Nephron progenitor cell (in vitro differentiated cells): ENCODE measurements around the gene TEX9.

Source experiments
- DNase-seq: peaks from one replicate; pipeline ENCODE4 v3.0.0; 2021
- H3K27ac Mint-ChIP-seq: 2 replicates; pipeline ENCODE4 v1.8.0; 2021; ENCODE audit warnings: mild to moderate bottlenecking, moderate library complexity, mixed read lengths
- H3K27me3 Mint-ChIP-seq: 2 replicates; pipeline ENCODE4 v1.8.0; 2021; ENCODE audit warnings: mild to moderate bottlenecking, low read depth, mixed read lengths; ENCODE audit not compliant: poor library complexity
- H3K36me3 Mint-ChIP-seq: 2 replicates; pipeline ENCODE4 v1.8.0; 2021; ENCODE audit warnings: low read depth, mixed read lengths
- H3K4me1 Mint-ChIP-seq: 2 replicates; pipeline ENCODE4 v1.8.0; 2021; ENCODE audit warnings: mixed read lengths
- H3K4me3 Mint-ChIP-seq: 2 replicates; pipeline ENCODE4 v1.8.0; 2021; ENCODE audit warnings: mild to moderate bottlenecking, moderate library complexity, mixed read lengths
- H3K9me3 Mint-ChIP-seq: 2 replicates; pipeline ENCODE4 v1.8.0; 2021; ENCODE audit warnings: mild to moderate bottlenecking, moderate library complexity, mixed read lengths
- CTCF ChIP-seq: fragments of 200-600 bp; sonication (generic); IDR thresholded peaks from 2 replicates; pipeline ENCODE4 v1.5.0; 2021; ENCODE audit warnings: antibody characterized with exemption

The TEX9 gene

GRCh38 chr15:56343879-56344278, 21.3 kb upstream of the TEX9 start:
- Mint-ChIP-seq H3K36me3 (no peaks in the 10 kb centered on the region), H3K27me3 (no peaks in the 10 kb centered on the region)

GRCh38 chr15:56344336-56344735, 20.9 kb upstream of the TEX9 start:
- no peak overlapping the region for H3K4me3 Mint-ChIP-seq
- H3K9me3 Mint-ChIP-seq, result no peaks in the 10 kb centered on the region
- no peak for TF ChIP-seq CTCF
- no peaks in the 10 kb centered on the region for H3K36me3 Mint-ChIP-seq
- H3K4me1 Mint-ChIP-seq, result no peaks in the 10 kb centered on the region
- no peak for DNase-seq
- H3K27ac Mint-ChIP-seq, result no peak overlapping the region
- H3K27me3 Mint-ChIP-seq, result no peaks in the 10 kb centered on the region

More at GRCh38 chr15:56343879-56344278, 21.3 kb upstream of the TEX9 start:
- no peak overlapping the region for H3K27ac Mint-ChIP-seq
- DNase-seq, result no peak
- H3K4me1 Mint-ChIP-seq, result no peaks in the 10 kb centered on the region
- H3K4me3 Mint-ChIP-seq, result no peak overlapping the region
- no peaks in the 10 kb centered on the region for H3K9me3 Mint-ChIP-seq
- TF ChIP-seq CTCF, result no peak

GRCh38 chr15:56346414-56346813, 18.8 kb upstream of the TEX9 start:
- no peak for TF ChIP-seq CTCF
- Mint-ChIP-seq H3K4me3 (no peak overlapping the region), H3K27me3 (no peaks in the 10 kb centered on the region), H3K27ac (no peak overlapping the region), H3K4me1 (no peaks in the 10 kb centered on the region), H3K9me3 (no peaks in the 10 kb centered on the region), H3K36me3 (no peaks in the 10 kb centered on the region)
- DNase-seq, result no peak

- H3K27me3 Mint-ChIP-seq, result no peaks in the 10 kb centered on the region
- no peaks in the 10 kb centered on the region for H3K4me1 Mint-ChIP-seq
- no peaks in the 10 kb centered on the region for H3K9me3 Mint-ChIP-seq
- DNase-seq, result no peak
- TF ChIP-seq CTCF, result no peak
- no peaks in the 10 kb centered on the region for H3K36me3 Mint-ChIP-seq
- no peak overlapping the region for H3K27ac Mint-ChIP-seq
- no peak overlapping the region for H3K4me3 Mint-ChIP-seq
Measured at GRCh38 chr15:56349554-56349953, 15.7 kb upstream of the TEX9 start.

- no peaks in the 10 kb centered on the region for H3K36me3 Mint-ChIP-seq
- H3K27me3 Mint-ChIP-seq, result no peaks in the 10 kb centered on the region
- DNase-seq, result no peak
- no peaks in the 10 kb centered on the region for H3K4me1 Mint-ChIP-seq
- no peaks in the 10 kb centered on the region for H3K9me3 Mint-ChIP-seq
- no peak overlapping the region for H3K27ac Mint-ChIP-seq
- no peak for TF ChIP-seq CTCF
- H3K4me3 Mint-ChIP-seq, result no peak overlapping the region
Measured at GRCh38 chr15:56351353-56351752, 13.9 kb upstream of the TEX9 start.

- no peaks in the 10 kb centered on the region for H3K9me3 Mint-ChIP-seq
- H3K4me1 Mint-ChIP-seq, result no peaks in the 10 kb centered on the region
- no peaks in the 10 kb centered on the region for H3K36me3 Mint-ChIP-seq
- no peak overlapping the region for H3K27ac Mint-ChIP-seq
- H3K27me3 Mint-ChIP-seq, result no peaks in the 10 kb centered on the region
- no peak for DNase-seq
- H3K4me3 Mint-ChIP-seq, result no peak overlapping the region
- no peak for TF ChIP-seq CTCF
Measured at GRCh38 chr15:56351957-56352506, 13.2 kb upstream of the TEX9 start.
